GM19043 (cell line): Measurements from ENCODE around the gene BIN1.
"Not testable (repeated sequence)": the region's sequence is repeated elsewhere in the genome, so short reads cannot be mapped to it uniquely, and the experiment has no call there.

Source experiments
- ATAC-seq: cut with Tn5 transposase; IDR thresholded peaks from one replicate; pipeline ENCODE4 v1.9.1; 2021; ENCODE audit warnings: low read depth; ENCODE audit not compliant: unreplicated experiment

Gene BIN1

DNA sequence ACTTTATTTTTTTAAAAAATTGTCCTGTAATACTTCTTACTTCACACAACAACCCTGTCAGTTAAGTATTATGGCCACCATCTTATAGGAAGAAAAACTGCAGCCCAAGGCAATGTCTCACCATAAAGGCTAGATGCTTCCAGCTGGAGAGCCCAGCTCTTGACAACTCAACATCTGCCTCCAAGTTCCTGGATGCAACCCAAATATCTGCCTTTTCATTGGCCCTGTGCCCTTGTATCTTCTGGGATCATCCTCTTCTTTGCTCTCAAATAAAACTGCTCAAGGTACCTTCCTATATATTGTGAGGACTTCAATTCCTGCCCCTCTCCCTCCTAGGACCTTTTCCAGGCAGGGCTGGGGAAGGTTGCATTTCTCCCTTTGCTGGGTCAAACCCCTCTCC lies 69.5 kb downstream of the BIN1 start:
- no peak for ATAC-seq

GRCh38 chr2:127034883-127035611 lies 71.9 kb downstream of the BIN1 start:
- ATAC-seq = peak; percentile 77

DNA sequence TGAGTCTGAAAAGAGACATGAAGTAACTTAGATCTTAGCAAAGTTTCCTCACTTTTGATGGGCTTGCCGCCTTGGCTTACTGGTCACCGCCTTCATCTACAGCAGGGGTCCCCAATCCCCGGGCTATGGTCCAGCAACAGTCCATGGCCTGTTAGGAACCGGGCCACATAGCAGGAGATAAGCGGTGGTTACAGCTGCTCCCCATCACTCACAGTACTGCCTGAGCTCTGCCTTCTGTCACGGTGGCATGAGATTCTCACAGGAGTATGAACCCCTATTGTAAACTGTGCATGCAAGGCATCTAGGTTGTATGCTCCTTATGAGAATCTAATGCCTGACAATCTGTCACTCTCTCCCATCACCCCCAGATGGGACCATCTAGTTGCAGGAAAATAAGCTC lies 72.9 kb downstream of the BIN1 start:
- no peak for ATAC-seq

DNA sequence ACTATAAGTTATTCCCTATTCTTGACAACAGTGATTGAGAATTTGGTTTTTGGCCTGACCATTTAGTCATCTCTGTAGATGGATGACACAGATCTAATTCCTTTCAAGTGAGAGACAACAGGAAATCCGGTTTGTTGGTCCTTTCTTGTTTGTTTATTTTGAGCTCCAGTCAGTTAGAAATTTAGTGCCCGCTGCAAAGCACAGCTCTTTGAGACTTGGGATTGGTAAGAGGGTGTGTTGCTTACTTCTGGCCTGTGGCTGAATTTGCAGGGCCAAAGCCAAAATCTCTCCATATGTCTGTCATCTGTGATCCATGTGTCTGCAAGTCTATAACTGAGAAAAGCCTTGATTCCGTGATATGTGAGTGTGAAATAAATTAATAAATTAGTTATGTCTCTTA lies 74.3 kb downstream of the BIN1 start:
- no peak for ATAC-seq

- ATAC-seq = no peak
Measured at GRCh38 chr2:127029350-127030051, 77.5 kb downstream of the BIN1 start.

- ATAC-seq = not testable (repeated sequence)
Measured at GRCh38 chr2:127028745-127029144, 78.2 kb downstream of the BIN1 start.

GRCh38 chr2:127027715-127028114 lies 79.2 kb downstream of the BIN1 start:
- ATAC-seq = no peak

DNA sequence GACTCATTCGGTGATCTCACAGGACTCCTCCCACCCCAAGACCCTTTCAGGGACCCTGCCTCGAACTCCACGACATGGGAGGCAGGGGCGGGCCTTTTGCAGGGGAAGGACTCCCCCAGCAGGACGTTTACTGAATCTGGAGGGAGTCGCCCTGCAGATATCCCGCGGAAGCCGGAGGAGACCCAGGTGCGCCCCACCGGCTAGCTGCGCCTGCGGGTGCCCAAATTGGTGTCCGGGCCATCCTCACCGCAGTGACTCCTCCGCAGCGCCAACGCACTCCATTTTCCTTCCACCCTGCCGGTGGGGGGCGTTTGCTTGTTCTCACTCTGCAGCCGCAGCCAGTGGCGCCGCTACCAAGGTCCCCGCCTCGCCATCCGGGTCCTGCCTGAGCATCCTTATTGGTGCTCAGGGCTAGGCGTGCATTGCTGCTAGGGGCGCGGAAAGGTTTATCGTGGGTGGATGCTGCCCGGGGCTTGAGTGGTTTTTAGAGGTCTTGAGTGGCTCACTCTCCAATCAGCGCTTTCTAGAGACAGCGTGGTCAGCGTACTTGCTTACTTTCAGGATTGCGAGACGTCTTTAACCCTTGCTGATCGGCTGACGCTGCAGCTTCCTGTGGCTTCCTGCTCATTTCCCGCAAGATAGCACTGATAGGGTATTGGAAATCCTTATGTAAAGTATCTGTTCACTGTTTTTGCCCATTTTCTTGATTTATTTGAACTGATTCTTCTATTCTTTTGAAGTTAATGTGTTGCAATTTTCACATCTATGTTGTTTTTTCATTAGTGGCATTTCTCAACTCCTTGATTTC lies 81.4 kb downstream of the BIN1 start:
- peak; percentile 94 for ATAC-seq

- ATAC-seq = no peak
Measured at GRCh38 chr2:127024769-127025358, 82.1 kb downstream of the BIN1 start.

- ATAC-seq = no peak
Measured at GRCh38 chr2:127023504-127023903, 83.5 kb downstream of the BIN1 start.

GRCh38 chr2:127022817-127023216 lies 84.1 kb downstream of the BIN1 start:
- no peak for ATAC-seq

- no peak for ATAC-seq
Measured at GRCh38 chr2:127020536-127020935, 86.4 kb downstream of the BIN1 start.

GRCh38 chr2:127017548-127017947 lies 89.4 kb downstream of the BIN1 start:
- no peak for ATAC-seq

DNA sequence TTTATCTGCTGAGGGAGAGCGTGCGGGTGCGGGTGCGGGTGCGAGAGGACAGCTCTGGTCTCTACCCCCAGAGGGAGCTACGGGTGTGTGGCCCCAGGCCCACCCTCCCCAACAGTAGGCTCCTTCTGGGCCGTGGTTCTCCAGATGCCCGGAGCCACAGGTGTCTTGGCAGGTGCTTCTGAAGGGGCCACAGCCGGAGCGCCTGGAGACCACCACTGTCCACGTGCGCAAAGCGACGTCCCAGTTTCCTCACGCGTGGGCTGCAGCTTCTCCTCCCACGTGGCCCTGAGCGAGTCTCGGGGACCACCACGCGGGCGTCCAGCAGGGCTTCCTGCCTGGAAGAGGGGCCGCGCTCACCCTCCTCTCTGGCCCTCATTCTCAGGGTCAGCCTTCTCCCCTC lies 90.6 kb downstream of the BIN1 start:
- no peak for ATAC-seq

- no peak for ATAC-seq
Measured at GRCh38 chr2:127015106-127015910, 91.6 kb downstream of the BIN1 start.

- no peak for ATAC-seq
Measured at GRCh38 chr2:127014630-127015029, 92.3 kb downstream of the BIN1 start.

DNA sequence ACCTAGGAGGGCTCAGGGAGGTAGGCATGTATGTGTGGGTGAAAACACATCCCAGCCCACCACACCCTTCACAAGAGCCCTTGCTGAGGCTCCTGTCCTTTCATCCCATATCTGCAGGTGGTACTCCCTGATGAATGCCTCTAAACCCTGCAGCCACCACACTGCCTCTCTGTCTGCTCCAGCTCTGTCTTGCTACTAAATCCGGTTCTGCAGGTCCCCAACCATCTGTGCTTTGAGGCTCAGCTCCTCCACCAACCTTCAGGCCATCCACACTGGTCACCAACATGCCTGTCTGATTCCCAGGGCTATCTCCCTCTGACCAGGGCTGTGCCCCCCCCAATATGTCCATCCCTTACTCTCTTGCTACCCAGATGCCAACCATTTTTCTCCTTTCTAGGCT lies 92.7 kb downstream of the BIN1 start:
- no peak for ATAC-seq

DNA sequence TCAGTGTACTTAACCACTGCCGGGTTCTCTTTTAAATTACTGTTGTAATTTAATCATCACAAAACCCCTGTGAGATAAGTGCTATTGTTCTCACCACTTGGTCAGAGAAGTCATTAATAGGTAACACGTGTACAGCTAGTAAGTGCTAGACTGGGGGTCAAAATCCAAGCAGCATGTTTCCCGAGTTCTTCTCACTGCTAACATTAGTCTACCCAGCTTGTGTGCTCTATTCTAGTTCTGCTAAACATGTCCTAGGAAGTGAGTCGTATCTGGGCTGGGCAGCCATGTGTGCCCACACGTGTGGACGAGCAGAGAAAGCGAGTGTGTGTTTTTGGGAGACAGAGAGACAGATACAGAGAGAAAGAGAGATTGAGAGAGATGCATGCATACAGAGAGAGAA lies 94.1 kb downstream of the BIN1 start:
- ATAC-seq = no peak

GRCh38 chr2:127012215-127012614 lies 94.7 kb downstream of the BIN1 start:
- no peak for ATAC-seq

DNA sequence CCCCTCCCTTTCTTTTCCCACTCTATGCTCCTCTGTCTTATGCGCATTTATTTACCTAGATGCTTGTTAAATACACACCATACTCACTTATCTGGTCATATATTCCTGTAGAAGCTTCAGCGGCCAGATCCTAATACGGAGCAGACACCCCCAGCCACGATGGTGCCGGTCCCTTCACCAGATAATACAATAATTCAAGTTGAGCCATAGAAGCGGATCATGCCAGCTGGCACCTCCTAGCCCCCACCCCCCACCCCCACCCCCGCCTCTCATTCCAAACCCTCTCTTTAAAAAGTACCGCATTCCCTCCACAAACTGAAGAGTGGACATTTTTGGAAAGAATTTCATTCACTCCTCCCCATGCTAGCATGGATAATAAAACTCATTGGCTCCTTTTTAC lies 95.2 kb downstream of the BIN1 start:
- ATAC-seq = no peak
